Hepatic stellate cell (primary cell): ENCODE measurements around the gene TRIAP1.

Experiments used
- DNase-seq: peaks from one replicate; pipeline ENCODE4 v3.0.0; 2011; ENCODE audit warnings: low spot score

TRIAP1 gene

DNA sequence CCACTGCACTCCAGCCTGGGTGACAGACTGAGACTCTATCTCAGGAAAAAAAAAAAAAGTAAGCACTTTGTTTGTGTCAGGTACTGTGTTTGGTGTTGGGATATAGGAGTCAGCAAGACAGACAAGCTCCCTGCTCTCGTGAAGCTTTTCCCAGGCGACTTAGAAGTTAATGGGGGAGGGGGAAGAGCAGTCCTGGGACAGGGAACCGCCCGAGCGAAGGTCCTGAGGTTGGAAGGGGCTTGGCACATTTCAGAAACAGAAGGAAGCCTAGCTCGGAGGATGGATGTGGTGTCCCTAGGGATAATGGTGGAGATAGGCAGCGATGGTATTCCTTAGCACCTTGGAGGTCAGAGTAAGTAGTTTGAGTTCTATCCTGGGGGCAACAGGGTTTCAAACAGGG is 16.8 kb downstream of the TRIAP1 start:
- no peak for DNase-seq

DNA sequence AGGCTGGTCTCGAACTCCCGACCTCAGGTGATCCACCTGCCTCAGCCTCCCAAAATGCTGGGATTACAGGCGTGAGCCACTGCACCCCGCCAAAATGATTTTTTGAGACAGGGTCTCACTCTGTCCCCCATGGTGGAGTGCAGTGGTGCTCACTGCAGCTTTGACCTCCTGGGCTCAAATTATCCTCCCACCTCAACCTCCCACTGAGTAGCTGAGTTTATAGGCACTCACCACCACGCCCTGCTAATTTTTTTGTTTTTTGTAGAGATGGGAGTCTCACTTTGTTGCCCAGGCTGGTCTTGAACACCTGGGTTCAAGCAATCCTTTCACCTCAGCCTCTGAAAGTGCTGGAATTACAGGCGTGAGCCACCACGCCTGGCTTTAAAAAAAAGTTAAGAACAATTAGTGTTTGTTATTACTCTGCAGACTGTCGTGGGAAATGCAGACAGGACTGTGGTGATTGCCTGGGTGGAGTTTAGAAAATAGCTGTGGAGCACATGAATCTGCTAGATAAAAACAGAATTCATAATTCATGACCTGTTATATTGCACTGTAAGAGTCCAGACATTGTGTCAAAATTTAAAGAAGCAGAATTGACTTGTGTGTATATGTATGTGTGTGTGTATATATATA is 17.5 kb downstream of the TRIAP1 start:
- no peak for DNase-seq

DNA sequence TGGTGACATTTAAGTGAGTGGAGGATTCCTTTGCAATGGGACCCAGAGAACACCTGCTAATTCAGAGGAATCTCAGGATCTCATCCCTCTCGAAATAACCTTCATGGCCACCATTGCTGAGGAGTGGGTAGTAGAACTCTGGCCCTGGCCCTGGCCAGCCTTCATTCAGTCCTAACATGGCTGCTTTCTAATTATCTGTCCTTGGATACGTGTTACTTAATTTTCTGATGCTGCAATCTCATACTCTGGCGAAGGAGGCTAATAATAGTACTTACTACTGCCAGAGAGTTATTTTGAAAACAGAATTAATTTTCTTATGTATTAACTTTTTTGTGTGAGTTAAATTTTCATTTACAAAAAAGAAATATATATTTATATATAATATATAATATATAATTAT is 20.4 kb downstream of the TRIAP1 start:
- DNase-seq, result no peak

DNA sequence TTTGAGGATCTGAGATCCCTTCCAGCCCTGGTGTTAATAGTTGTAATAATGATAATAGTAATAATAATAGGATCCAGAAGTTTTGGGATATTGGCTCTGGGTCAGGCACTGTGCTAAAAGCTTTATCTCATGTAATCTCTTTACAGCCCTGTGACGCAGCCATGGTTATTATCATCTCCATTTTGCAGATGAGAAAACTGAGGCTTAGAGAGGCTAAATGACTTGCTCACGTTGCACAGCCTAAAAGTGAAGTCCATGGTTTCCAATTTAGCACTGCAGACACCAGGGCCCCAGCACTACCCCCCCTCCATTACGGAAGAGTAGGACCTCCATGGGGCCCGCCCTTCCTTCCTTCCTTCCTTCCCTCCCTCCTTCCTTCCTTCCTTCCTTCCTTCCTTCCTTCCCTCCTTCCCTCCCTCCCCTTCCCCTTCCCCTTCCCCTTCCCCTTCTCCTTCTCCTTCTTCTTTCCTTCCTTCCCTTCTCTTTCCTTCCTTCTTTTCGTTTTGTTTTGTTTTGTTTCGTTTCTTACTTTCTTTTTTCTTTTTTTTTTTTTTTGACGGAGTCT is 23.2 kb downstream of the TRIAP1 start:
- DNase-seq, result no peak

DNA sequence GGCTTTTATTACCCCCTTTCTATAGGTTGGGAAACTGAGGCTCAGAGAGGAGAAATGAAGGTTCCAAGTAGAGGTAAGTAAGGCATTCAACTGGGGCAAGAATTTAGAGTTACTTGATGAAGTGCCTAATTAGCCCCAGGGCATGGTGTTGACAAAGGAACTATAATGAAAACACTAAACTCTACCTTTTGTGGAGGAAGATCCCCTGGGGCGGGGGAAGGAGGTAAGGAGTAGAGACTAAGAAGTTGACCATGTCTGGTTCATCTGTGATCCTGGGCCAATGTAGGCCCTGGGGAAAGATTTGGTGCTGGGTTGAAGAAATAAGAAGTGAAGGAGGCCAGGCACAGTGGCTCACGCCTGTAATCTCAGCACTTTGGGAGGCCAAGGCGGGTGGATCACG is 24.5 kb downstream of the TRIAP1 start:
- DNase-seq, result no peak

DNA sequence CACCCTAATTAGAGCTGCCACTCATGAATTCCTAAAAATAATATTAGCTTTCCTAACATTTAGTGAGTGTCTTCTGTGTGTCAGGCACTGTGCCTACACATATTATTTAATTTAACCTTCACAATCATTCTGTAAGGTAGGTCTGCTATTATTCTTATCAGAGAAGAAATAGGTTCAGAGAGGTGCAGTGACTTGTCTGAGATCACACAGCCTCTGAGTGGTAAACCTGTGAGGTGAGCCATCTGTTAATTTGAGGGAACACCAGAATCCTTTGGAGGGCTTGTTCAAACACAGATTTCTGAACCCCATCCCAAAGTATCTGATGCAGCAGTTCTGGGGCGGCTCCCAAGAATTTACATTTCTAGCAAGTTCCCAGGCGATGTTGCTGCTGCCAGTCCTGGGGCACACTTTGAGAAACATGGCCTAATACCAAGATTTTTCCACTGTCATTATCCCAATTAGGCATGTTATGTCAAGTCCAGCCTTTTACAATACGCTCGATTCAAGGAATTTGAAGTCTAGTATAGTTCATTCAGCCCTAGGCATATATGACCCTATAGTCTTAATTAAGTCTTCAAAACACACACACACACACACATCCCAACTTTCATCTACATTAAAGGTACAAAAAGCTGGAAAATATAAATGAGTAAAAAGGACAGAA is 28.1 kb downstream of the TRIAP1 start:
- no peak for DNase-seq

DNA sequence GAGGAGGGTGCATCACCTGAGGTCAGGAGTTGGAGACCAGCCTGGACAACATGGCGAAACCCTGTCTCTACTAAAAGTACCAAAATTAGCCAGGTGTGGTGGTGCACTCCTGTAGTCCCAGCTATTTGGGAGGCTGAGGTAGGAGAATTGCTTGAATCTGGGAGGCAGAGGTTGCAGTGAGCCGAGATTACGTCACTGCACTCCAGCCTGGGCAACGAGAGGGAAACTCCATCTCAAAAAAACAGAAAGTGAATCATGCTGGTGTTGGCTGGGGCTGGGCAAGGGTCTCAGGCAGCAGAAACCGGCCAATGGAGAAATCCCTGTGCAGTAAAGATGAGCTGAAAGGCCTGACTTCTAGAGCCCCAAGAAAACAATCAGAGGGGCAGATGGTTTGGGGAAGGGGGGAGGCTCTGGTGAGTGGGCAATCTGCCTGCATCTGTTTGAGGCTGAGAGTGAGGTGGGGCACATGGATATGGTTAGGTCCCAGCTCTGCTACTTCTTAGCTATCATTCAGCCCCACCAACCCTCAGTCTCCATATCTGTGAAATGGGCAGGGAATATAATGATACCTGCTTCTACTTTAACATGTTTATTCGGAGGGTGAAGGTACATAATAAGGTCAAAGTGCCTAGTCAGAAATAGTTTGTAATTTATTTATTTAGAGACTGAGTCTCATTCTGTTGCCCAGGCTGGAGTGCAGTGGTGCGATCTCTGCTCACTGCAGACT is 29.5 kb downstream of the TRIAP1 start:
- no peak for DNase-seq

DNA sequence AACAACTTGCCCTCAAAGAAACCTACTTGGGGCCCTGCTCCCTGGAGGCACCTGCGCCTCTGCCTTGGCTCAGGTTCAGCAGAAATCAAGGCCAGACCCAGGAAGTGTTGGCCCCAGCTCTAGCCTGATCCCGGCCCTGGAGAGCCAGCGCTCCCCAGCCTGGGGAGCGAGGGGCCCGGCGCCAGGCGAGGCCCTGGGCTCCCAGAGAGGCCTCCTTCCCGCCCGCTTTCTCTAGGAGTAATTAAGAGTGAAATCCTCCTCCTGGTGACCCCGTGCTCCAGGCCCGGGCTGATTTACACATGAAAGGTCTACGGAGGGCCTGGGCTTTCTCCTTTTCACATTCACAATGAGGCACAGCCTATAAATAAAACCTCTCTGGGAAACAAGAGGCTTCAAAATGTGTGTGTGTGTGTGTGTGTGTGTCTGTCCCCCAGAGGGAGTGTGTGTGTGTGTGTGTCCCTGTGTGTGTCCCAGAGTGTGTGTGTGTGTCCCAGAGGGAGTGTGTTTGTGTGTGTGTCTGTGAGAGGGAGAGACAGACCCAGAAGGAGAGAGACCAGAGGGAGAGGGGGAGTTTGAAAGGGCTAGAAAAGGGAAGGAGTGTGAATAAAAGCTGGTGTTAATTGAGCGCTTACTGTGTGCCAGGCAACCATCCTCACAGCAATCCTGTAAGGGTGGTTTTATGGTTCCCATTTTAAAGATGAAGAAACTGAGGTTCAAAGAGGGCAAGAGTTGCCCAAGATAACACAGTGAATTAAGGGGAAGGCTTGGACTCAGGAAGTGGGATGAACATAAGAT is 32.1 kb downstream of the TRIAP1 start:
- no peak for DNase-seq

DNA sequence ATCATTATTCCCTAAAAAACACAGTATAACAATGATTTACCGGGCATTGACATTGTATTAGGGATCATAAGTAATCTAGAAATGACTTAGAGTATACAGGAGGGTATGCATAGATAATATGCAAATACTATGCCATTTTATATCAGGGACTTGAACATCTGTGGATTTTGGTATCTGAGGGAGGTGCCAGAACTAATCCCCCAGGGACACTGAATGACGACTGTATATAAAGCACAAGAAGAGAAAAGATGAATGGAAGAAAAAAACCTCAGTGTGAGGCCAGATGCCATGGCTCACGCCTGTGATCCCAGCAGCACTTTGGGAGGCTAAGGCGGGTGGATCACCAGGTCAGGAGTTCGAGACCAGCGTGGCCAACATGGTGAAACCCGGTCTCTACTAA is 33.8 kb downstream of the TRIAP1 start:
- no peak for DNase-seq

DNA sequence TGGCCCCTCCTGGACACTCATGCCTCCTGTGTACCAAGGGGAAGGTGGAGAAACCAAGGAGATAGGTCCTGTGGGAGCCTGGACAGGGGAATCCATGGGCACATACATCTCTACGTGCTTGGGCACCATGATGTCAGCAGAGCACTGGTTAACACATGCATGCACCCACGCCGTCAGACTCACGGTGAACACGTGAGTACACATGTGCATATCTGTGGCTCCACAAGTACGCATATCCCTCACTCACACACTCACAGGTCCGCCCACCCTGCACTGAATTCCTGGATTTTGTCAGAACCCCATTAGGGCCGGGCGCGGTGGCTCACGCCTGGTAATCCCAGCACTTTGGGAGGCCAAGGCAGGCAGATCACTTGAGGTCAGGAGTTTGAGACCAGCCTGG is 37.4 kb downstream of the TRIAP1 start:
- DNase-seq, result no peak

DNA sequence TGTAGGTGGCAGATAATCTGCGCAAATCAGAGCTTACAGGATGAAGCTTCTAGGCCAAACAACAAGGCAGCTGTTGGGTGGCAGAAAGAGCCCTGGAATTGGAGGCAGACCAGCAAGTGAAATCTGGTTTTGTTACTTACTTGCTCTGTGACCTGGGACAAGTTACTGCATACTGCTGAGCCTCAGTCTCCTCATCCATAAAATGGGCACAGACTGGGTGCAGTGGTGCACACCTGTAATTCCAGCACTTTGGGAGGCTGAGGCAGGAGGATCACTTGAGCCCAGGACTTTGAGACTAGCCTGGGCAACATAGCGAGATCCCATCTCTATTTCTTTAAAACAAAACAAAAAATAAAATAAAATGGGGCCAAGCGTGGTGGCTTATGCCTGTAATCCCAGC is 39.6 kb downstream of the TRIAP1 start:
- no peak for DNase-seq

DNA sequence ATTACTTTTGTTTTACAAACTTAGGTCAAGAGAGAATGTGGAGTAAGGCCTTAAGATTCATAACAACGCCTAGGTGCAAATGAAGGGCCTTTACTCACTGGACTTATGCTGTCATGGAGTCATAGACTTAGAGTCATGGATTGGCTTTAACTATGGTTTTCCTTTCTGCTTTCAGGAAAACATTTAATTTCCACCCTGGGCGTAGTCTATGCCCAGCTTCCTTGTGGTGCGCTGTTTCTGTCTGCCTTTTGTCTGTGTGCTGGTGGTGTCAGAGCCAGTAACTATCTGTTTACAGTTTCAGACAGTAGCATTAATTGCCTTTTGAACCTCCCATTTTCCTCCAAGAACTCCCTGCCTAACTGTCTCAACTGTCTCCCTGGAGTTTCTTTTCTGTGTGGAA is 40.1 kb downstream of the TRIAP1 start:
- DNase-seq, result no peak

DNA sequence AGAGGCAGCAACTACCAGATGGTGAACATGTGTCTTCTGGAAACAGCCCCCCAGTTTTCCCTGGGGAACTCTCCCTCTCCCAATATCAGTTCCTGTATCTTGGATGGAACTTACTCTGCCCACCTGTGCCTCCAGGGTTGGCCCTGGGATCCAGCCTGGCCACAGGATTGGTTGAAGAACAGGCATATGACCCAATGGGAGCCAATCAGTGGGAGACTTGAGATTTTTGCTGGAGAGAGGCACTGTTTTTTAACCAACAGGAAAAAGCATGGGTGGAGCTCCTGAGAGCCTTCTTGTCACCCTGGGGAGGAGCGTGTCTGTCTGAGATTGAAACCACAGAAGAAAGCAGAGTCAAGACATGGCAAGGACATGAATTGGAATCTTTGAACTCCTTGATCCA is 41.9 kb downstream of the TRIAP1 start:
- peak; percentile 22 for DNase-seq

DNA sequence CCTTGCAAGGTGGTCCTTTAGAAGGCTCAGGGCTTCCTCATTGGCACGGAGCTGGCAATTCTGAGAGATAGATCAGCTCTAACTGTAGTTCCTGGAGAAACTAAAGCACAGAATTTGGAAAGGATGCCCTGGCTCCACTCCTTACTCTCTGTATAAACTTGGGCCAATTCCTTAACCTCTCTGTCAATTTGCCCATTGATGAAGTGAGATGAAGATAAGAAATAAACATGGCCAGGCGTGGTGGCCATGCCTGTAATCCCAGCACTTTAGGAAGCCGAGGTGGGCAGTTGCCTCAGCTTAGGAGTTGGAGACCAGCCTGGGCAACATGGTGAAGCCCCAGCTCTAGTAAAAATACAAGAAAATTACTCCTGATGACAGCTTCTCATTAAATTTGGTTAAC is 42.3 kb downstream of the TRIAP1 start:
- no peak for DNase-seq

DNA sequence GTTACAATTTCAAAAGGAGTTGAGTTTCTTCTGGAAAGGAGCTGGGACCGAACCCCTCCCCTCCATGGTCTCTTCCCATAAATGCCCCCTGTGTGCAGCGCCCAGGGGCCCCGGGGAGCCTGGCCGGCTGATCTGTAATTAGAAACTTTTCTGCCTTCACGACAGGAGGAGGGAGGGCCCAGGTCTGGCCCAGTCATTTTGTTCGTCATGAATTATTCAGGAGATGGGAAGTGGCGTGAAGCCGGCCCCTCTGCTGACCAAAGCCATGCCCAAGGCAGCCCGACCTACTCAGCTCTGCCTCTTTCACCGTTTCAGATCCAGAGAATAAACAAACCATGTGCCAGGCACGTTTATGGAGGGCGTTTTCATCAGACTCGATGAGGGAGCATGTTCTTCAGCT is 44.0 kb downstream of the TRIAP1 start:
- DNase-seq, result no peak

DNA sequence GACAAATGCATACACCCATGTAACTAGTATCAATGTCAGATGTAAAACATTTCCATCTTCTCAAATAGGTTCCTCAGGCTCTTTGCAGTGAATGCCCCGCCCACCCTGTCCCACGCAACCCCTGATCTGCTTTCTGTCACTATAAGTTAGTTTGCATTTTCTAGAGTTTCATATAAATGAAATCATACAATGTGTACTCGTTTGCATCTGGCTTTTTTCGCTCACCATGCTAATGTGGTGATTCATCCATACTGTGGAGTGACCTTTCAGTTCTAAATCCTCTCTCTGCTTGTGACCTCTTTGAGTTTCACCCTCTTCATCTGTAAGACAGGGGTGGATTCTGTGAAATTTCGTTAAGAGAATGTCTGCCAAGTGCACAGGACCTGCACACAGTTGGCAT is 46.7 kb downstream of the TRIAP1 start:
- peak; percentile 72 for DNase-seq

DNA sequence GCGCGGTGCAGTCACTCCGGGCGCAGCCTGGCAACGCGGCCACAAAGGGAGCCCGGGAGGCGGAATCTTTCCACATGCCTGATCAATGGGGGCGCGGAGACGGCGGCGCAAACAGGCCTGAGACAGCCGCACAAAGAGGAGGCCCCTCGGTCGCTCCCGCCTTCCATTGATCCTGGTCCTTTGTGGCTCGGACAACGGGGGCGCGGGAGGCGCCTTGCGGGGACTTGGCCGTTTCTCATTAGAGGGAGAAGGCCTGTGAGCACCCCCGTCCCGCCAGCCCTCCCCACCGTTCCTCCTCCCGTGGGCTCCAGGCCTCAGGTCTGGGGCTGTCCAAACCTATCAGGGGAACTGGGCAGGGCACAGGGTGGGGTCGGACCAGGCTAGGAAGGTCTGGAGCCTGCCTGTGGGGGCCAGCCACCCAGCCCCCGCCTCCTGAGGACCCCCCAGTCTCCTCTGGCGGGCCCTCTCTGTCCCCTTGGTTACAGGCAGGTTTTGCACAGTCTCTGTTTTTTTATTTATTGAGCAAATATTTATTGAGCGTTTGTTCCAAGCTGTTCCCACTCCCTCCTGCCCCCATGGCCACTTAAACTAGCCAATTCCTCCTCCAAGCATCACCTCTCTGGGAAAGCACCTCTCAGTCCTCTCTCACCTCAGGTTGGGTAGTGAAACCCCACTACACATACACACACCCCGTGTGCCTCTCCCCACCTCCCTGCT is 48.2 kb downstream of the TRIAP1 start:
- no peak for DNase-seq

DNA sequence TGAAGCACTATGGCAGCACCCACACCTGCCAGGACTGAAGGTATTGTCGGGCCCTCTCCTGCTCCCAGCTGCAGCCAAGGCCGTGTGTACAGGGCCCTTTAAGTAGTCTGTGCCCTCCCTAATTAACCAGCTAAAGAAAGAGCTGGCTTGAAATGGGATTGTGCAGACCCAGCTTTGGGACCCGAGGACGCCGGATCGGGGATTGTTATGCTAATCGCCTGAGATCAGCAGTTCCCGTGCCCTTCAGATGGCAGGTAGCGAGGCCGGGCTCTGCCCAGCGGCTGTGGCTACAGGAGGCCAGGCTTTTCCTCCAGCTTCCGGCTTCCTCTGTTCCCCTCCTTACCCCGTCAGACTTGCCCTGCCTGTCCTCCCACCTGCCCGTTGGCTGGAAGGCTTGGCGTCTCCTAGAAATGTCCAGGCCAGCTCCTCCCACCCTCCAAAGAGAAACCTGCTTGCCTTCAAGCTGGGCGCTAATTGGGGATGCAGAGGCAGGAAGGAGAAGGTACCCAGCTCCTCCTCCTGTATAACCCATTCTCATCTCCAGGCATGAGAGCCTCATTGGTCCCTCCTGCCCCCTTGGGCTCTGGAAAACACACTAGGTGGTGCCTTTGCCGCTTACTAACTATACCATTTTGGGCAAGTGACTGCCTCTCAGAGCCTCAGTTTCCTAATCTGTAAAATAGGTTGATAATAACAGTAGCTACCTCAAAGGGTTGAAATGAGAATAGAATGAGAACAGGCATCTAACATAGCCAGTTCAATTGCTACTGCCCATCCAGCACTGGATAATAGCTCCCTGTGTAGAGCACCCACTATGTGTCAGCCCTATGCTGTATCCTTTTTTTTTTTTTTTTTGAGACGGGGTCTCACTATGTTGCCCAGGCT is 51.5 kb downstream of the TRIAP1 start:
- no peak for DNase-seq
